VCaP (cell line): ENCODE measurements around the gene HBZ.
"Not testable (repeated sequence)": the region's sequence is repeated elsewhere in the genome, so short reads cannot be mapped to it uniquely, and the experiment has no call there.

ENCODE experiments used
- H3K27ac ChIP-seq: fragments of 450-650 bp; 2 replicates; pipeline ENCODE4 v1.5.1; 2017
- TF ChIP-seq, protein P1 (sequence below): fragments of 450-650 bp; conservative IDR thresholded peaks from 2 replicates; pipeline ENCODE4 v1.5.1; 2017; ENCODE audit warnings: mild to moderate bottlenecking, moderate library complexity

The HBZ gene

DNA sequence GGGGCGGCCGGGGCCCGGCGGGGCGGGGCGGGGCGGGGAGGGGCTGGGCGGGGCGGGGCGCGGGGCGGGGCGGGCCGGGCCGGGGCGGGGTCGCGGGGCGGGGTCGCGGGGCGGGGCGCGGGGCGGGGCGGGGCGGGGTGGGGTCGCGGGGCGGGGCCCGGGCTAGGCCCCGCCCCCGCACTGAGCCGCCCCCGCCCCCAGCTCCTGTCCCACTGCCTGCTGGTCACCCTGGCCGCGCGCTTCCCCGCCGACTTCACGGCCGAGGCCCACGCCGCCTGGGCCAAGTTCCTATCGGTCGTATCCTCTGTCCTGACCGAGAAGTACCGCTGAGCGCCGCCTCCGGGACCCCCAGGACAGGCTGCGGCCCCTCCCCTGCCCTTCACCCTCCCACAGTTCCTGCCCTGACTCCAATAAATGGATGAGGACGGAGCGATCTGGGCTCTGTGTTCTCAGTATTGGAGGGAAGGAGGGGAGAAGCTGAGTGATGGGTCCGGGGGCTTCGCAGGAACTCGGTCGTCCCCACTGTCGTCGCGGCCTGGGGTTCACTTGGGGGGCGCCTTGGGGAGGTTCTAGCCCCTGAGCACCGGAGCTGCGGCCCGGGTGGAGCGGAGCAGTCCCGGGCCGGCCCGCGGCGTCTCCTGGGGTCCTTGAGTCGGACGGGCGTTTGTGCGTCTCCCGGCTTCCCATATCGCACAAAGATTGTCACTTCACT is 12.5 kb downstream of the HBZ start:
- TF ChIP-seq, protein P1, sequence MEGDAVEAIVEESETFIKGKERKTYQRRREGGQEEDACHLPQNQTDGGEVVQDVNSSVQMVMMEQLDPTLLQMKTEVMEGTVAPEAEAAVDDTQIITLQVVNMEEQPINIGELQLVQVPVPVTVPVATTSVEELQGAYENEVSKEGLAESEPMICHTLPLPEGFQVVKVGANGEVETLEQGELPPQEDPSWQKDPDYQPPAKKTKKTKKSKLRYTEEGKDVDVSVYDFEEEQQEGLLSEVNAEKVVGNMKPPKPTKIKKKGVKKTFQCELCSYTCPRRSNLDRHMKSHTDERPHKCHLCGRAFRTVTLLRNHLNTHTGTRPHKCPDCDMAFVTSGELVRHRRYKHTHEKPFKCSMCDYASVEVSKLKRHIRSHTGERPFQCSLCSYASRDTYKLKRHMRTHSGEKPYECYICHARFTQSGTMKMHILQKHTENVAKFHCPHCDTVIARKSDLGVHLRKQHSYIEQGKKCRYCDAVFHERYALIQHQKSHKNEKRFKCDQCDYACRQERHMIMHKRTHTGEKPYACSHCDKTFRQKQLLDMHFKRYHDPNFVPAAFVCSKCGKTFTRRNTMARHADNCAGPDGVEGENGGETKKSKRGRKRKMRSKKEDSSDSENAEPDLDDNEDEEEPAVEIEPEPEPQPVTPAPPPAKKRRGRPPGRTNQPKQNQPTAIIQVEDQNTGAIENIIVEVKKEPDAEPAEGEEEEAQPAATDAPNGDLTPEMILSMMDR, result no peak
- H3K27ac ChIP-seq, result peak overlapping the region; percentile 54; the same call in 1 of the 2 replicates

DNA sequence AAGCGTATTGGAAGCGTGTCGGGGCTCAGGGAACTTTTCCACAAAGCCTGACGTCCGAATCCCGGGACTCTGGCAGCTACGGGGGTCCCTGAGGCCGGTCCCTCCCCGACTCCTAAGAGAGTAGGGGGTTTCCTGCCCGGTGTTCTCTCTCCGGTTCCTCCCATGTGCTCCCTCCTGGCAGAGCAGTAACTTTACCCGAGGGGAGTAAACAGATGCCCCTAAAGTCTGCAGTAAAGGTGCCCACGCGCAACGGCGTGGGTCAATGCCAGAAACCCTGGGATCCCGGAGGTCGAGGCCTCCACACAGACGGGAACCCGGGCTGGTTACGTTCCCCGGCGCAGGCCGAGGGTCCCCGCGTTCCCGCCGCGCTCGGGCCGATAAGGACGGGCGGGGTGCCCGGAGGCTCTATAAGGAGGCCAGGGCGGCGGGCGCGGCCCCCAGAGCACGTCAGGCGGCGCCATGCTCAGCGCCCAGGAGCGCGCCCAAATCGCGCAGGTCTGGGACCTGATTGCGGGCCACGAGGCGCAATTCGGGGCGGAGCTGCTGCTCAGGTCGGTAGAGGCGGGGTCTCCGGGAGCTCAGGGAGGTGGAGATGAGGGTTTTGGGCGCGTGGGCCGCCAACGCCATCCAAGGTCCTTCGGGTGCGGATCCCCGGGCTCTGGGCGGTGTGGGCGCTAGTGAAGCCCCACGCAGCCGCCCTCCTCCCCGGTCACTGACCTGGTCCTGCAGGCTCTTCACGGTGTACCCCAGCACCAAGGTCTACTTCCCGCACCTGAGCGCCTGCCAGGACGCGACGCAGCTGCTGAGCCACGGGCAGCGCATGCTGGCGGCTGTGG is 13.3 kb downstream of the HBZ start, which contains the start of gene HBM:
HBM (plus strand) TSS at position 440 of the 836 bp plus-strand sequence; CDS start at position 460, 20 bp downstream.
- peak within 1 kb of the TSS; percentile 54; the same call in 1 of the 2 replicates for H3K27ac ChIP-seq
- TF ChIP-seq, protein P1, result no peak

DNA sequence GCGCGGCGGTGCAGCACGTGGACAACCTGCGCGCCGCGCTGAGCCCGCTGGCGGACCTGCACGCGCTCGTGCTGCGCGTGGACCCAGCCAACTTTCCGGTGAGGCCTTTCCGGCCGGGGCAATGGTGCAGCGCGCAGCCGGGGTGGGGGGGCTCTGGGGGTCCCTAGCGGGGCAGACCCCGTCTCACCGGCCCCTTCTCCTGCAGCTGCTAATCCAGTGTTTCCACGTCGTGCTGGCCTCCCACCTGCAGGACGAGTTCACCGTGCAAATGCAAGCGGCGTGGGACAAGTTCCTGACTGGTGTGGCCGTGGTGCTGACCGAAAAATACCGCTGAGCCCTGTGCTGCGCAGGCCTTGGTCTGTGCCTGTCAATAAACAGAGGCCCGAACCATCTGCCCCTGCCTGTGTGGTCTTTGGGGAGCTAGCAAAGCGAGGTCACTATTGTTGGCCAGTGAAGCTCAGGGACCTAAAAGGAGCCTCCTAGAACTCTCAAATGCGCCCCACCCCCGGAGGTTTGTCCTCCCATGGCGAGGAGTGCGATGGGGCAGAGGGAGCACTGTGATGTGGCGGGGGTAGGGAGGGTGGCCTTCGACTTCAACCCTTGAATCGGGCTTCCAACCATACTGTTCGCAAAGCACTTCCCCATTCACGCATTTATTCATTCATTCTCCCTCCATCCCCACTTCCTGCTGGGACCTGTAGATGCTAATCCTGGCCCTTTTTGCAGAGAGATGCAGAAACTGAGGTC is 14.1 kb downstream of the HBZ start:
- H3K27ac ChIP-seq, result peak overlapping the region; percentile 54; the same call in 1 of the 2 replicates
- TF ChIP-seq, protein P1, result no peak

DNA sequence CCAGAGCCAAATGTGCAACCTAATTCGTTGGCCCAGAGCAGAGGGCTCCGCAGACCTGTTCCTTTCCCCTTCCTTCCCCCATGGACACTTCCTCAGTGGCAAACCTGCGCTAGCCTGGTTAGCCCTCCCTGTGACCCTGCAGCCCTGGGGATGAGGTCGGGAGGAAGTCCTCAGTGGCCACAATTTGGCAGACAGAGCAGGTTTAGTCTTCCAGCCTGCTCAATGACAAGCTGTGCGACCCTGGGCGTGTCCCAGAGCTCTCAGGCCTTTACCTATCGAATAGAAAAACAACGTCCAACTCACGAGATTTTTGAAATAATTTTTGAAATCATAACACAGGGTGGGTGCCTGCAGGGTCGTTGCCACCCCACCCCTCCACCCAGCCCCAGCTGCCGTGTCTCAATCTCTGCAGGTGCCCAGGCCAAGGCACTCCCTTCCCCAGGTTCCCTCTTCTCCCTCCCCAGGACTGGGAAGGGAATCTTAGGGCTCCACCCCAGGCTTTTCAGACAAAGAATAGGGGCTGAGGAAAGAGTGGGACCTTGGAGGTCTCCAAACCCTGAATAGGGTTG is 14.8 kb downstream of the HBZ start:
- TF ChIP-seq, protein P1, result no peak
- H3K27ac ChIP-seq, result no peak overlapping the region

DNA sequence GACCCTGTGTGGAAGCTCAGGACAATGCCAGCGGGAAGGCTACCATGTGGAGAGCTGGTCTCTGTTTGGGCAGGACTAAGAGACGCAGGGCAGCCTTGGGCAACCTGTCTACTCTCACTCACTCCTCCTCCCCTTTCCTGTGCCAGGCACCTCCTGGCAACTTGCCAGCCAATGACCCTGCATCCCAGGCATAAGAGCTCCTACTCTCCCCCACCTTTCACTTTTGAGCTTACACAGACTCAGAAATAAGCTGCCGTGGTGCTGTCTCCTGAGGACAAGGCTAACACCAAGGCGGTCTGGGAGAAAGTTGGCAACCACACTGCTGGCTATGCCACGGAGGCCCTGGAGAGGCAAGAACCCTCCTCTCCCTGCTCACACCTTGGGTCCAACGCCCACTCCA is 16.0 kb downstream of the HBZ start:
- TF ChIP-seq, protein P1, result no peak
- no peak overlapping the region; the same call in 1 of the 2 replicates for H3K27ac ChIP-seq

DNA sequence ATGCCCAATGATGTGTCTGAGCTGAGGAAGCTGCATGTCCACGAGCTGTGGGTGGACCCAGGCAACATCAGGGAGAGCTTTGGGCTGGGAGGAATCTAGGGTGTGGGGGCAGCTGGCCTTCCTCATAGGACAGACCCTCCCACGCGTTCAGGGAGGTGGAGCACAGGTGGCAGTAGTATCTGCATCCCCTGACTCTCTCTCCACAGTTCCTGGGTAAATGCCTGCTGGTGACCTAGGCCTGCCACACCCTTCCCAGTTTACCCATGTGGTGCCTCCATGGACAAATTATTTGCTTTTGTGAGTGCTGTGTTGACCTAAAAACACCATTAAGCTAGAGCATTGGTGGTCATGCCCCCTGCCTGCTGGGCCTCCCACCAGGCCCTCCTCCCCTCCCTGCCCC is 16.6 kb downstream of the HBZ start:
- TF ChIP-seq, protein P1, result no peak
- no peak overlapping the region for H3K27ac ChIP-seq

DNA sequence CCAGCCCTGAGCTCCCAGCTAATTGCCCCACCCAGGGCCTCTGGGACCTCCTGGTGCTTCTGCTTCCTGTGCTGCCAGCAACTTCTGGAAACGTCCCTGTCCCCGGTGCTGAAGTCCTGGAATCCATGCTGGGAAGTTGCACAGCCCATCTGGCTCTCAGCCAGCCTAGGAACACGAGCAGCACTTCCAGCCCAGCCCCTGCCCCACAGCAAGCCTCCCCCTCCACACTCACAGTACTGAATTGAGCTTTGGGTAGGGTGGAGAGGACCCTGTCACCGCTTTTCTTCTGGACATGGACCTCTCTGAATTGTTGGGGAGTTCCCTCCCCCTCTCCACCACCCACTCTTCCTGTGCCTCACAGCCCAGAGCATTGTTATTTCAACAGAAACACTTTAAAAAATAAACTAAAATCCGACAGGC is 17.7 kb downstream of the HBZ start:
- H3K27ac ChIP-seq, result not testable (repeated sequence)
